ENCODE data around the gene SPI1.

DNA sequence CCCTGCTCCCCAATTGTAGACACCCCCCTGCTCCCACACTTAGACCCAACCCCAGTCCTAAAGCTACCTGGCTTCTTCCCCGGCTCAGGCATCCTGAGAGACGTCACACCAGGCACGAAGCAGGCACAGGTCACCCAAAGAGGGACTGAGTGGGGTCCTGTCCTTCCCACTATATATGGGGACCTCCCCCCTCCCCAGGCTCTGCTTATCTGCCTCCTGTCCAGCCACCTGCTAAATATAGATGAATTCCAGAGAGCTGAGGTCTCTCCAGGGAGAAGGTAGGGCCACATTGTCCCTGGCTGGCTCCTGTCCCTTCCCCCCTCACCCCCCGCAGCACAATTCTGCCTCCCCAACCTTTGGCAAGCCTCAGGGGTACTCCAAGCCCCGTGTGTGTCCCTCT is 25.8 kb downstream of the SPI1 start, which contains the start of gene MYBPC3:
- TF ChIP-seq, protein P1, sequence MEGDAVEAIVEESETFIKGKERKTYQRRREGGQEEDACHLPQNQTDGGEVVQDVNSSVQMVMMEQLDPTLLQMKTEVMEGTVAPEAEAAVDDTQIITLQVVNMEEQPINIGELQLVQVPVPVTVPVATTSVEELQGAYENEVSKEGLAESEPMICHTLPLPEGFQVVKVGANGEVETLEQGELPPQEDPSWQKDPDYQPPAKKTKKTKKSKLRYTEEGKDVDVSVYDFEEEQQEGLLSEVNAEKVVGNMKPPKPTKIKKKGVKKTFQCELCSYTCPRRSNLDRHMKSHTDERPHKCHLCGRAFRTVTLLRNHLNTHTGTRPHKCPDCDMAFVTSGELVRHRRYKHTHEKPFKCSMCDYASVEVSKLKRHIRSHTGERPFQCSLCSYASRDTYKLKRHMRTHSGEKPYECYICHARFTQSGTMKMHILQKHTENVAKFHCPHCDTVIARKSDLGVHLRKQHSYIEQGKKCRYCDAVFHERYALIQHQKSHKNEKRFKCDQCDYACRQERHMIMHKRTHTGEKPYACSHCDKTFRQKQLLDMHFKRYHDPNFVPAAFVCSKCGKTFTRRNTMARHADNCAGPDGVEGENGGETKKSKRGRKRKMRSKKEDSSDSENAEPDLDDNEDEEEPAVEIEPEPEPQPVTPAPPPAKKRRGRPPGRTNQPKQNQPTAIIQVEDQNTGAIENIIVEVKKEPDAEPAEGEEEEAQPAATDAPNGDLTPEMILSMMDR (tag by site-specific recombination; IDR thresholded peaks at IDR 0.05) = no peak
- TF ChIP-seq, protein P2, sequence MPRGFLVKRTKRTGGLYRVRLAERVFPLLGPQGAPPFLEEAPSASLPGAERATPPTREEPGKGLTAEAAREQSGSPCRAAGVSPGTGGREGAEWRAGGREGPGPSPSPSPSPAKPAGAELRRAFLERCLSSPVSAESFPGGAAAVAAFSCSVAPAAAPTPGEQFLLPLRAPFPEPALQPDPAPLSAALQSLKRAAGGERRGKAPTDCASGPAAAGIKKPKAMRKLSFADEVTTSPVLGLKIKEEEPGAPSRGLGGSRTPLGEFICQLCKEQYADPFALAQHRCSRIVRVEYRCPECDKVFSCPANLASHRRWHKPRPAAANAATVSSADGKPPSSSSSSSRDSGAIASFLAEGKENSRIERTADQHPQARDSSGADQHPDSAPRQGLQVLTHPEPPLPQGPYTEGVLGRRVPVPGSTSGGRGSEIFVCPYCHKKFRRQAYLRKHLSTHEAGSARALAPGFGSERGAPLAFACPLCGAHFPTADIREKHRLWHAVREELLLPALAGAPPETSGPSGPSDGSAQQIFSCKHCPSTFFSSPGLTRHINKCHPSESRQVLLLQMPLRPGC (tag by site-specific recombination; IDR thresholded peaks at IDR 0.05) = no peak
- no peak for TF ChIP-seq ZNF121 (tag by site-specific recombination; IDR thresholded peaks at IDR 0.05)
- no peak for TF ChIP-seq ZBTB21 (tag by site-specific recombination; IDR thresholded peaks at IDR 0.05)
- no peak for TF ChIP-seq ZNF138 (tag by site-specific recombination; IDR thresholded peaks at IDR 0.05; ENCODE audit: borderline replicate concordance)
- no peak for TF ChIP-seq ZNF157 (tag by site-specific recombination; IDR thresholded peaks at IDR 0.05)
- TF ChIP-seq, protein P3, sequence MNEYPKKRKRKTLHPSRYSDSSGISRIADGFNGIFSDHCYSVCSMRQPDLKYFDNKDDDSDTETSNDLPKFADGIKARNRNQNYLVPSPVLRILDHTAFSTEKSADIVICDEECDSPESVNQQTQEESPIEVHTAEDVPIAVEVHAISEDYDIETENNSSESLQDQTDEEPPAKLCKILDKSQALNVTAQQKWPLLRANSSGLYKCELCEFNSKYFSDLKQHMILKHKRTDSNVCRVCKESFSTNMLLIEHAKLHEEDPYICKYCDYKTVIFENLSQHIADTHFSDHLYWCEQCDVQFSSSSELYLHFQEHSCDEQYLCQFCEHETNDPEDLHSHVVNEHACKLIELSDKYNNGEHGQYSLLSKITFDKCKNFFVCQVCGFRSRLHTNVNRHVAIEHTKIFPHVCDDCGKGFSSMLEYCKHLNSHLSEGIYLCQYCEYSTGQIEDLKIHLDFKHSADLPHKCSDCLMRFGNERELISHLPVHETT (tag by site-specific recombination; IDR thresholded peaks at IDR 0.05) = no peak
- no peak for TF ChIP-seq YY1 (tag by site-specific recombination; IDR thresholded peaks at IDR 0.05)
- TF ChIP-seq SALL2 (tag by site-specific recombination; IDR thresholded peaks at IDR 0.05; ENCODE audit: borderline replicate concordance) = no peak
- no peak for TF ChIP-seq KLF16 (tag by site-specific recombination; IDR thresholded peaks at IDR 0.05)
- TF ChIP-seq ZNF302 (tag by site-specific recombination; IDR thresholded peaks at IDR 0.05; ENCODE audit: low read depth) = no peak
- no peak for TF ChIP-seq ZNF274 (IDR thresholded peaks at IDR 0.05; ENCODE audit: low read length)
- TF ChIP-seq ZNF274 (tag by site-specific recombination; IDR thresholded peaks at IDR 0.05; ENCODE audit: borderline replicate concordance) = no peak
- TF ChIP-seq ZNF792 (tag by site-specific recombination; IDR thresholded peaks at IDR 0.05) = no peak

Data from HEK293 (cell line).